ENCODE data around the gene KCNE1.
"Not testable (repeated sequence)": the region's sequence is repeated elsewhere in the genome, so short reads cannot be mapped to it uniquely, and the experiment has no call there.

DNA sequence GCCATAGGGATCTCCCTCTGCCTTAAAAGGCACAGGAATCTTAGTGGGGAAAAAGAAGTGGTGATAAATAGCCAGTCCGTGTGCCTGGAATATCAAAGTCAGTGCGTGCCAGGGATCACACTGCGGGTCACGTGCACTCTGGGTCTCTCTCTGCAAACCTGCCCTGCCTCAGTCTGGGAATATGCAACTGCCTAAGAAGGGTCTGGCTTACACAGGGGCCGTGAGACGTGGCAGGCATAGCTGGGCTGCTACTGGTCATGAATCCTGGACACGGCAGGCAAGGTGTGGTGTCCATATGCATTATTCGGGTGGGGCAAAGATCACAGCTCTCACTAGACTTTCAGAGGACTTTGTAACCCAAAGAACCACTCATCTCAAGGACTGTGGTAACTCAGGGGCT, 65.0 kb downstream of the KCNE1 start:
- TF ChIP-seq, protein P1, sequence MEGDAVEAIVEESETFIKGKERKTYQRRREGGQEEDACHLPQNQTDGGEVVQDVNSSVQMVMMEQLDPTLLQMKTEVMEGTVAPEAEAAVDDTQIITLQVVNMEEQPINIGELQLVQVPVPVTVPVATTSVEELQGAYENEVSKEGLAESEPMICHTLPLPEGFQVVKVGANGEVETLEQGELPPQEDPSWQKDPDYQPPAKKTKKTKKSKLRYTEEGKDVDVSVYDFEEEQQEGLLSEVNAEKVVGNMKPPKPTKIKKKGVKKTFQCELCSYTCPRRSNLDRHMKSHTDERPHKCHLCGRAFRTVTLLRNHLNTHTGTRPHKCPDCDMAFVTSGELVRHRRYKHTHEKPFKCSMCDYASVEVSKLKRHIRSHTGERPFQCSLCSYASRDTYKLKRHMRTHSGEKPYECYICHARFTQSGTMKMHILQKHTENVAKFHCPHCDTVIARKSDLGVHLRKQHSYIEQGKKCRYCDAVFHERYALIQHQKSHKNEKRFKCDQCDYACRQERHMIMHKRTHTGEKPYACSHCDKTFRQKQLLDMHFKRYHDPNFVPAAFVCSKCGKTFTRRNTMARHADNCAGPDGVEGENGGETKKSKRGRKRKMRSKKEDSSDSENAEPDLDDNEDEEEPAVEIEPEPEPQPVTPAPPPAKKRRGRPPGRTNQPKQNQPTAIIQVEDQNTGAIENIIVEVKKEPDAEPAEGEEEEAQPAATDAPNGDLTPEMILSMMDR (conservative IDR thresholded peaks at IDR 0.05; ENCODE audit: low read depth, low read length): not testable (repeated sequence)
- not testable (repeated sequence) for TF ChIP-seq FOS (IDR thresholded peaks at IDR 0.05; ENCODE audit: low read depth, low read length); POLR2A (IDR thresholded peaks at IDR 0.05; ENCODE audit: low read depth, low read length); RAD21 (IDR thresholded peaks at IDR 0.05; ENCODE audit: low read length); BHLHE40 (IDR thresholded peaks at IDR 0.05; ENCODE audit: low read depth, low read length); MAFK (IDR thresholded peaks at IDR 0.05; ENCODE audit: low read depth, low read length); CEBPB (IDR thresholded peaks at IDR 0.05; ENCODE audit: low read depth, low read length); SMC3 (IDR thresholded peaks at IDR 0.05; ENCODE audit: low read depth, low read length); MXI1 (IDR thresholded peaks at IDR 0.05; ENCODE audit: borderline replicate concordance, low read depth, low read length); MAZ (IDR thresholded peaks at IDR 0.05; ENCODE audit: borderline replicate concordance, low read depth, low read length); RFX5 (IDR thresholded peaks at IDR 0.05; ENCODE audit: low read depth, low read length)
- TF ChIP-seq, protein P2, sequence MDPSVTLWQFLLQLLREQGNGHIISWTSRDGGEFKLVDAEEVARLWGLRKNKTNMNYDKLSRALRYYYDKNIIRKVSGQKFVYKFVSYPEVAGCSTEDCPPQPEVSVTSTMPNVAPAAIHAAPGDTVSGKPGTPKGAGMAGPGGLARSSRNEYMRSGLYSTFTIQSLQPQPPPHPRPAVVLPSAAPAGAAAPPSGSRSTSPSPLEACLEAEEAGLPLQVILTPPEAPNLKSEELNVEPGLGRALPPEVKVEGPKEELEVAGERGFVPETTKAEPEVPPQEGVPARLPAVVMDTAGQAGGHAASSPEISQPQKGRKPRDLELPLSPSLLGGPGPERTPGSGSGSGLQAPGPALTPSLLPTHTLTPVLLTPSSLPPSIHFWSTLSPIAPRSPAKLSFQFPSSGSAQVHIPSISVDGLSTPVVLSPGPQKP (IDR thresholded peaks at IDR 0.05; ENCODE audit: borderline replicate concordance, low read depth, low read length): not testable (repeated sequence)
- TF ChIP-seq, protein P3, sequence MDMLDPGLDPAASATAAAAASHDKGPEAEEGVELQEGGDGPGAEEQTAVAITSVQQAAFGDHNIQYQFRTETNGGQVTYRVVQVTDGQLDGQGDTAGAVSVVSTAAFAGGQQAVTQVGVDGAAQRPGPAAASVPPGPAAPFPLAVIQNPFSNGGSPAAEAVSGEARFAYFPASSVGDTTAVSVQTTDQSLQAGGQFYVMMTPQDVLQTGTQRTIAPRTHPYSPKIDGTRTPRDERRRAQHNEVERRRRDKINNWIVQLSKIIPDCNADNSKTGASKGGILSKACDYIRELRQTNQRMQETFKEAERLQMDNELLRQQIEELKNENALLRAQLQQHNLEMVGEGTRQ (IDR thresholded peaks at IDR 0.05; ENCODE audit: low read depth, low read length): not testable (repeated sequence)
